Fibroblast of lung (primary cell): Measurements from ENCODE around the gene ZNF562. TPM values are rescaled to one million over a fixed set of nuclear protein-coding genes. Genes with fewer than 3 reads are reported as not detected.

Experiments used
- DNase-seq, 2 donors: peaks; one replicate each; pipeline versions ENCODE4 v3.0.0 to v3.0.0-alpha.2; 2010; ENCODE audit warnings: low read depth in 2 of 2
- H2AFZ ChIP-seq: 2 replicates; pipeline ENCODE4 v1.5.1; 2012; ENCODE audit warnings: low read length, control low read depth, inconsistent platforms
- H3K27ac ChIP-seq: 2 replicates; pipeline ENCODE4 v1.5.1; 2011; ENCODE audit warnings: low read length, control low read depth; ENCODE audit not compliant: insufficient read depth
- H3K27me3 ChIP-seq: 2 replicates; pipeline ENCODE4 v1.5.1; 2011; ENCODE audit warnings: mild to moderate bottlenecking, low read length; ENCODE audit not compliant: control insufficient read depth, insufficient read depth
- H3K36me3 ChIP-seq: 2 replicates; pipeline ENCODE4 v1.5.1; 2011; ENCODE audit warnings: low read length; ENCODE audit not compliant: control insufficient read depth, insufficient read depth
- H3K4me1 ChIP-seq: 2 replicates; pipeline ENCODE4 v1.5.1; 2011; ENCODE audit warnings: low read length; ENCODE audit not compliant: control insufficient read depth, insufficient read depth; ENCODE audit errors: extremely low read depth
- H3K4me2 ChIP-seq: 2 replicates; pipeline ENCODE4 v1.5.1; 2011; ENCODE audit warnings: low read length, control low read depth; ENCODE audit not compliant: insufficient read depth; ENCODE audit errors: extremely low read depth
- H3K4me3 ChIP-seq, 4 experiments: fragments of 200-600 bp in 1 of 4; sonication (generic) in 1 of 4; replicated peaks in 1 of 4; 2 replicates each; pipeline ENCODE4 v1.5.1; 2011 to 2016; ENCODE audit warnings: low read length in 4 of 4, low read depth in 3 of 4, mild to moderate bottlenecking in 3 of 4, control low read depth in 2 of 4, inconsistent platforms in 1 of 4, mixed read lengths in 1 of 4; ENCODE audit not compliant: insufficient read depth in 1 of 4; ENCODE audit errors: control extremely low read depth in 1 of 4
- H3K79me2 ChIP-seq: 2 replicates; pipeline ENCODE4 v1.5.1; 2012; ENCODE audit warnings: mild to moderate bottlenecking, low read length, inconsistent platforms; ENCODE audit not compliant: control insufficient read depth, insufficient read depth
- H3K9ac ChIP-seq: 2 replicates; pipeline ENCODE4 v1.5.1; 2011; ENCODE audit warnings: mild to moderate bottlenecking, low read length, control low read depth; ENCODE audit not compliant: insufficient read depth
- H3K9me3 ChIP-seq: 2 replicates; pipeline ENCODE4 v1.5.1; 2012; ENCODE audit warnings: low read depth, low read length; ENCODE audit not compliant: control insufficient read depth, insufficient read depth
- H4K20me1 ChIP-seq: 2 replicates; pipeline ENCODE4 v1.5.1; 2011; ENCODE audit warnings: low read length; ENCODE audit not compliant: control insufficient read depth, insufficient read depth; ENCODE audit errors: extremely low read depth
- EZH2 ChIP-seq: IDR thresholded peaks from 2 replicates; pipeline ENCODE4 v1.5.1; 2012; ENCODE audit warnings: low read length, control low read depth, mild to moderate bottlenecking; ENCODE audit errors: missing control alignments
- polyA plus RNA-seq, 2 donors: library from polyadenylated mRNA; depleted of rRNA in 1 of 2; stranded (reverse) in 1 of 2; unstranded in 1 of 2; fragments of >200 nt; gene quantifications; 2 replicates each; pipeline ENCODE4 v1.2.1, GENCODE V29; 2011 to 2012; ENCODE audit warnings: missing spikeins in 1 of 2
- total RNA-seq: library from RNA; depleted of rRNA; stranded (reverse); fragments of >200 nt; gene quantifications from 2 replicates; pipeline ENCODE4 v1.2.1, GENCODE V29; 2014
- TF ChIP-seq, protein P1 (sequence below), 2 donors: IDR thresholded peaks in 1 of 2; conservative IDR thresholded peaks in 1 of 2; 1 replicate in 1 of 2; 2 replicates in 1 of 2; pipeline ENCODE4 v1.5.1; 2011 to 2012; ENCODE audit warnings: low read length in 2 of 2, control low read depth in 1 of 2, inconsistent platforms in 1 of 2, low read depth in 1 of 2, mild to moderate bottlenecking in 1 of 2

The ZNF562 gene
- total and polyA plus RNA-seq, 2 donors (not counting 1 experiment from before 2014, with no cell fraction given) = 12.2 to 28.6 TPM

DNA sequence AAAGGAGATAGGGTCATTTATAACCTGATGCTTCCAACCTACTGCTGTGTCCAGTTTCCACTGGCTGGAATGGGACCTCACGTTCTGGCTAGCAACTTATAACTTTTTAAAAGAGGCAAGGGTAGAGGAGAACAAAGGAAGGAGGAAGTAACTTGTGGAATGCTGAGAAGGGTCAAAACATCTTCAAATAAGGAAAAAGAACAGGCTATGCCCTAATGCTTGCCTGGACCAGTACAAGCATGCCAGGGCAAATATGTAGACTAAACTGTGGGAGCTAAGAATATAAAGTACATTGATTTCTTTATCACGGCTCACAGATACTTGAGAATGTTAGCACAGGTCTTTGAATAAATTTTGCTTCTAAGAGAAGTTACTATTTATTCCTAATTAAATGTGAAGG is 52.4 kb downstream of the ZNF562 start:
- Histone ChIP-seq H3K27ac (no peak overlapping the region), H3K4me2 (peak overlapping the region; percentile 48), H3K4me1 (no peaks in the 10 kb centered on the region)

DNA sequence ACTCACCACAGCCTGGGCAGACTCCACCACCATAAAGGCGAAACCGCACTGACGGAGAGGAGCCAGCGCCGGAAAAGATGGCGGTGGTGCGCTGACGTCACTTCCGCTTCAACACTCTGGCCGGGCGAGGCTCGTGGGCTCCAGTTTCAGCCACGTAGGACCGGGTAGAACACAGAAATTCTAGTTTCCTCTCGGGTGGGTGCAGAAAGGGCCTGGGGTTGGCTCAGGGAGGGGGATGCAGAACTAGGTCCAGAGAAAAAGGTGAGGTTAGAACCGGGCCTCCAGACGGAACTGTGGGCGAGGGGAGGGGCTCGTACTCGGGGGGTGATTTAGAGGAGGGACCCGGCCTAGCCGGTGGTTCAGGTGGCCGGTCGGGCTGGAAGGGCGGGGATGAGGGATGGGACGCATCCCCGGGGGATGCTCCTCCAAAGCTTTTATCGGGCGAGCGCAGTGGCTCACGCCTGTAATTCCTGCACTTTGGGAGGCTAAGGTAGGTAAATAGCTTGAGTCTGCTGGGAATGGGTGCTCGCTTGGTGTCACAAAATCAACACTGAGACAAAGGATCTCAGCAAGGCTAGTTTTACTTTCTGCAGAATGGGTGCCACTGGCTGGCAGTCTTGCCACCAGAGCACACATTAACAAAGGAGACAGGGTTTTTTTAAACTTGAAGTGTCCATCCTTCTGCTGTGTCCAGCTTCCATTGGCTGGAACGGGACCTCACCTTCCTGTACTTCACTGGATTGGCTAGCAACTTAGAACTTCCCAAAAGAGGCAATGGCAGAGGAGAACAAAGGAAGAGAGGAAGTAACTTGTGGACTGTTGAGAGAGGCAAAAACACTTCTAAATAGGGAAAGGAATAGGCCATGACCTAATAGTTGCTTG is 53.5 kb downstream of the ZNF562 start, which contains the start of gene ZNF561:
ZNF561 (minus strand) TSS at position 77 of the 882 bp plus-strand sequence. CDS start 1,776 bp downstream, outside the sequence.
- Histone ChIP-seq H3K4me2 (peak within 1 kb of the TSS; percentile 93), H3K4me3 (peak within 1 kb of the TSS; percentile 67 to 85 (median 79)), H3K9ac (peak within 1 kb of the TSS; percentile 88), H2AFZ (peak within 1 kb of the TSS; percentile 94), H3K79me2 (peaks cover 17% of the 10 kb centered on the region), H3K27ac (peak within 1 kb of the TSS; percentile 94), H3K27me3 (no peaks in the 10 kb centered on the region), H4K20me1 (no peaks in the 10 kb centered on the region), H3K36me3 (peaks cover 11% of the 10 kb centered on the region), H3K4me1 (no peaks in the 10 kb centered on the region), H3K9me3 (no peaks in the 10 kb centered on the region)
- DNase-seq = peak; percentile 91 to 92
- TF ChIP-seq, protein P1, sequence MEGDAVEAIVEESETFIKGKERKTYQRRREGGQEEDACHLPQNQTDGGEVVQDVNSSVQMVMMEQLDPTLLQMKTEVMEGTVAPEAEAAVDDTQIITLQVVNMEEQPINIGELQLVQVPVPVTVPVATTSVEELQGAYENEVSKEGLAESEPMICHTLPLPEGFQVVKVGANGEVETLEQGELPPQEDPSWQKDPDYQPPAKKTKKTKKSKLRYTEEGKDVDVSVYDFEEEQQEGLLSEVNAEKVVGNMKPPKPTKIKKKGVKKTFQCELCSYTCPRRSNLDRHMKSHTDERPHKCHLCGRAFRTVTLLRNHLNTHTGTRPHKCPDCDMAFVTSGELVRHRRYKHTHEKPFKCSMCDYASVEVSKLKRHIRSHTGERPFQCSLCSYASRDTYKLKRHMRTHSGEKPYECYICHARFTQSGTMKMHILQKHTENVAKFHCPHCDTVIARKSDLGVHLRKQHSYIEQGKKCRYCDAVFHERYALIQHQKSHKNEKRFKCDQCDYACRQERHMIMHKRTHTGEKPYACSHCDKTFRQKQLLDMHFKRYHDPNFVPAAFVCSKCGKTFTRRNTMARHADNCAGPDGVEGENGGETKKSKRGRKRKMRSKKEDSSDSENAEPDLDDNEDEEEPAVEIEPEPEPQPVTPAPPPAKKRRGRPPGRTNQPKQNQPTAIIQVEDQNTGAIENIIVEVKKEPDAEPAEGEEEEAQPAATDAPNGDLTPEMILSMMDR (conservative IDR thresholded peaks at IDR 0.05 in 1 of 2, IDR thresholded peaks at IDR 0.05 in 1 of 2; ENCODE audit: low read depth in 1 of 2, low read length in 2 of 2) = no peak

More for the DNA sequence above, 52.4 kb downstream of the ZNF562 start:
- DNase-seq = peak; percentile 10 to 23
- H2AFZ ChIP-seq = no peak overlapping the region
- H4K20me1 ChIP-seq = no peaks in the 10 kb centered on the region
- H3K9me3 ChIP-seq = no peaks in the 10 kb centered on the region
- peak overlapping the region; percentile 1 for H3K9ac ChIP-seq
- TF ChIP-seq EZH2 = no peak
- TF ChIP-seq, protein P1 (conservative IDR thresholded peaks at IDR 0.05 in 1 of 2, IDR thresholded peaks at IDR 0.05 in 1 of 2; ENCODE audit: low read depth in 1 of 2, low read length in 2 of 2) = no peak
- peaks cover 10% of the 10 kb centered on the region for H3K36me3 ChIP-seq
- H3K27me3 ChIP-seq = no peaks in the 10 kb centered on the region
- H3K79me2 ChIP-seq = peaks cover 17% of the 10 kb centered on the region
- H3K4me3 ChIP-seq = peak overlapping the region in 2 of 4 experiments; percentile 79 to 85

DNA sequence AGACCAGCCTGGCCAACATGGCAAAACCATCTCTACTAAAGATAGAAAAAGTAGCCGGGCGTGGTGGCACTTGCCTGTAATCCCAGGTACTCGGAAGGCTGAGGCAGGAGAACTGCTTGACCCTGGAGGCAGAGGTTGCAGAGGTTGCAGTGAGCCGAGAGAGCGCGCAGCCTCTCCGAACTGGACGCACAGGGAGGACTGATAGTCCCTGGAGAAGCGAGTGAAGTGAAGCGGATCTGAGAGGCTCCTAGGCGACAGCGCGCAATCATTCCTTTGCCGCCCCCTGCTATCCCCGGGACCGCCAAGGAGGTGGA is 54.1 kb downstream of the ZNF562 start:
- TF ChIP-seq EZH2 = no peak
- TF ChIP-seq, protein P1 (conservative IDR thresholded peaks at IDR 0.05 in 1 of 2, IDR thresholded peaks at IDR 0.05 in 1 of 2; ENCODE audit: low read depth in 1 of 2, low read length in 2 of 2) = no peak

More for the DNA sequence above, 54.1 kb downstream of the ZNF562 start:
- H3K4me1 ChIP-seq = no peaks in the 10 kb centered on the region
- H3K27ac ChIP-seq = peak overlapping the region; percentile 94
- H3K9me3 ChIP-seq = no peaks in the 10 kb centered on the region
- no peak for DNase-seq
- no peaks in the 10 kb centered on the region for H4K20me1 ChIP-seq
- peak overlapping the region; percentile 88 for H3K9ac ChIP-seq
- peak overlapping the region; percentile 94 for H2AFZ ChIP-seq
- peaks cover 17% of the 10 kb centered on the region for H3K79me2 ChIP-seq
- peaks cover 11% of the 10 kb centered on the region for H3K36me3 ChIP-seq
- peak overlapping the region; percentile 93 for H3K4me2 ChIP-seq
- peak overlapping the region; percentile 67 to 85 (median 79) for H3K4me3 ChIP-seq
- no peaks in the 10 kb centered on the region for H3K27me3 ChIP-seq
